Measurements from ENCODE around the gene CCDC181. TPM values are rescaled to one million over a fixed set of nuclear protein-coding genes. Genes with fewer than 3 reads are reported as not detected.

CCDC181 gene
- total and polyA plus RNA-seq, 12 donors, result 0.15 to 4.2 (median 1.3) TPM; not detected in 3

DNA sequence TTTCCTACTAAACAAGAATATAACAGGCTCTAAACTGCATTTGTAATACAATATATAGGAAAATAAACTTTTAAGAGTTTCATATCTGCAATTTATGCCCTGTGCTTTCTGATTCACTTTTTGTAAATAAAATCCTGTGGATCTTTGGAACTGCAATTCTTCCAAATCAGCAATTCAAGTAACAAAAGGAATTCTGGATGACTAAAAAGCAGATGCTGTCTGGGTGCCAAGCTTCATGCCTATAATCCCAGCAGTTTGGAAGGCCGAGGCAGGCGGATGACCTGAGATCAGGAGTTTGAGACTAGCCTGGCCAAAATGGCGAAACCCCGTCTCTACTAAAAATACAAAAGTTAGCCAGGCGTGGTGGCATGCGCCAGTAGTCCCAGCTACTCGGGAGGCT, 66.0 kb downstream of the CCDC181 start:
- Histone ChIP-seq H3K27ac (no peak overlapping the region), H3K9me3 (replicated peaks in 1 of 3) (no peaks in the 10 kb centered on the region), H3K4me1 (replicated peaks in 1 of 2) (no peaks in the 10 kb centered on the region), H3K27me3 (no peaks in the 10 kb centered on the region), H3K36me3 (replicated peaks in 1 of 2) (no peaks in the 10 kb centered on the region), H3K4me3 (no peak overlapping the region)
- no peak for TF ChIP-seq POLR2A (IDR thresholded peaks at IDR 0.05)
- TF ChIP-seq, protein P1, sequence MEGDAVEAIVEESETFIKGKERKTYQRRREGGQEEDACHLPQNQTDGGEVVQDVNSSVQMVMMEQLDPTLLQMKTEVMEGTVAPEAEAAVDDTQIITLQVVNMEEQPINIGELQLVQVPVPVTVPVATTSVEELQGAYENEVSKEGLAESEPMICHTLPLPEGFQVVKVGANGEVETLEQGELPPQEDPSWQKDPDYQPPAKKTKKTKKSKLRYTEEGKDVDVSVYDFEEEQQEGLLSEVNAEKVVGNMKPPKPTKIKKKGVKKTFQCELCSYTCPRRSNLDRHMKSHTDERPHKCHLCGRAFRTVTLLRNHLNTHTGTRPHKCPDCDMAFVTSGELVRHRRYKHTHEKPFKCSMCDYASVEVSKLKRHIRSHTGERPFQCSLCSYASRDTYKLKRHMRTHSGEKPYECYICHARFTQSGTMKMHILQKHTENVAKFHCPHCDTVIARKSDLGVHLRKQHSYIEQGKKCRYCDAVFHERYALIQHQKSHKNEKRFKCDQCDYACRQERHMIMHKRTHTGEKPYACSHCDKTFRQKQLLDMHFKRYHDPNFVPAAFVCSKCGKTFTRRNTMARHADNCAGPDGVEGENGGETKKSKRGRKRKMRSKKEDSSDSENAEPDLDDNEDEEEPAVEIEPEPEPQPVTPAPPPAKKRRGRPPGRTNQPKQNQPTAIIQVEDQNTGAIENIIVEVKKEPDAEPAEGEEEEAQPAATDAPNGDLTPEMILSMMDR (IDR thresholded peaks at IDR 0.05), result no peak
- DNase-seq, result no peak
- WGBS, 4 donors, result 86 to 96% (median 93%) methylated on average over 7 of the region's 7 CpGs
- intact Hi-C loops (cut with DNase I), result no loop called here

- WGBS, 4 donors, result 45 to 49% (median 47%) methylated on average over 1 of the region's 1 CpG
- DNase-seq, result no peak
- intact Hi-C loops (cut with DNase I), result no loop called here
- Histone ChIP-seq H3K36me3 (replicated peaks in 1 of 2) (no peaks in the 10 kb centered on the region), H3K27ac (no peak overlapping the region), H3K4me1 (replicated peaks in 1 of 2) (no peaks in the 10 kb centered on the region), H3K9me3 (replicated peaks in 1 of 3) (no peaks in the 10 kb centered on the region), H3K4me3 (no peak overlapping the region), H3K27me3 (no peaks in the 10 kb centered on the region)
- TF ChIP-seq POLR2A (IDR thresholded peaks at IDR 0.05), result no peak
- TF ChIP-seq, protein P1 (IDR thresholded peaks at IDR 0.05), result no peak
These were observed 66.9 kb downstream of the CCDC181 start for GRCh38 chr1:169360415-169360814.

- Histone ChIP-seq H3K27me3 (no peaks in the 10 kb centered on the region), H3K27ac (no peak overlapping the region), H3K9me3 (replicated peaks in 1 of 3) (peaks cover 0 to 6% (median 0%) of the 10 kb centered on the region in 3 donors), H3K4me1 (replicated peaks in 1 of 2) (peaks cover 0 to 6% of the 10 kb centered on the region in 2 donors), H3K36me3 (replicated peaks in 1 of 2) (no peaks in the 10 kb centered on the region), H3K4me3 (no peak overlapping the region)
- TF ChIP-seq POLR2A (IDR thresholded peaks at IDR 0.05), result no peak
- TF ChIP-seq, protein P1 (IDR thresholded peaks at IDR 0.05), result peak; percentile 74 to 90 (median 86)
- 40 to 44% (median 42%) methylated on average over 5 of the region's 5 CpGs for WGBS, 4 donors
- intact Hi-C loops (cut with DNase I), result loop anchor here (5.0 to 10.0 kb wide), 3 partner anchors 244 to 746 kb away; partner anchors contain the start of gene ATP1B1 (in 1 of the 2)
- DNase-seq, result peak in 3 of 7 donors; percentile 26 to 34 (median 34)
These were observed 78.8 kb downstream of the CCDC181 start for GRCh38 chr1:169348383-169349036.

DNA sequence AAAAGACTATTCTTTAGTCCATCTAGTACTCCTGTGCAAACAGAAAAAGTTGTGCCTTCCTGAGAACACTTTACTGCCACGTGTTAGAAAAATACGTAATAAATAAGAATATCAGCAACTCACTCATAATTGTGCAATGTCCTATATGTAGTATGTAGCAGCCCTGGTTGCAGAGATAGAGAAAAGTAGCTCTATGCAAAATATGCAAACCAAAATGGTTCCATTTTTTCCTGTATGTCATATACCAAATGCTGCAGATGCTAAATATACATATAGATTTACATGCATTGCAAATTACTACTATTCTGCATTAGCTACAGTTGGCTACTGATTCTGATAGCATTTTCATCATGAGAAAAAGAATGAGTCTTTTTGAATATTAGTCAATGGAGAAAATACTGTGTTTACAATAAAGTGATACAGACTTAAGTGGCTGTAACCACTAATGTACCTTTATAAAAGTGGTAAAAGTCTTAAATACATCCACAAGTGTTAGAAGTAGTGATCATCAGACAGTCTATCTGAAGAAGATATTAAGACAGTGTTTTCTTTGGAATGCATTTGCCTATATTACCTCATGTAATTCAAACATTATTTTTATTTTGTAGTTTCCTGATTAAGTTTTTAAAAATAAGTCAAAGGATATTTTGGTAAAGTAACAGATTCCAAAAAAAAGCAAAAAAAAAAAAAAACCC, 79.4 kb downstream of the CCDC181 start:
- Histone ChIP-seq H3K4me3 (no peak overlapping the region), H3K9me3 (replicated peaks in 1 of 3) (peaks cover 0 to 2% (median 0%) of the 10 kb centered on the region in 3 donors), H3K27ac (no peak overlapping the region), H3K36me3 (replicated peaks in 1 of 2) (no peaks in the 10 kb centered on the region), H3K4me1 (replicated peaks in 1 of 2) (peaks cover 0 to 6% of the 10 kb centered on the region in 2 donors), H3K27me3 (no peaks in the 10 kb centered on the region)
- TF ChIP-seq, protein P1 (IDR thresholded peaks at IDR 0.05), result no peak
- TF ChIP-seq POLR2A (IDR thresholded peaks at IDR 0.05), result no peak
- intact Hi-C loops (cut with DNase I), result loop anchor here (5.0 to 10.0 kb wide), 3 partner anchors 243 to 746 kb away; partner anchors contain the start of gene ATP1B1 (in 1 of the 2)
- no peak for DNase-seq
- 67 to 79% (median 74%) methylated on average over 2 of the region's 2 CpGs for WGBS, 4 donors

Data from adrenal gland (tissue), 12 donors.